HCT116 (cell line): Measurements from ENCODE around the gene TNFRSF21. TPM values are rescaled to one million over a fixed set of nuclear protein-coding genes. Genes with fewer than 3 reads are reported as not detected.

Experiments
- ATAC-seq: fragments of 200-7000 bp; cut with Tn5 transposase; 2 replicates; pipeline ENCODE4 v1.9.1; 2020; ENCODE audit warnings: mild to moderate bottlenecking, moderate library complexity
- BruUV-seq: library from RNA; stranded (reverse); fragments of 400-500 nt; replicated peaks from 2 replicates; lab custom pipeline; 2021; lab: Mats Ljungman, UMichigan
- CTCF ChIA-PET: fragments of 300-600 bp; sonication (Branson Sonifier 250); formaldehyde crosslinking; loops from one replicate; lab custom pipeline; 2021; ENCODE audit warnings: antibody characterized with exemption; lab: Charles Lee
- POLR2A ChIA-PET: fragments of 300-600, 350-600 bp; sonication (Branson Sonifier 250); formaldehyde crosslinking; loops from one replicate; lab custom pipeline; 2021; ENCODE audit warnings: antibody characterized with exemption; lab: Charles Lee
- RAD21 ChIA-PET, 2 experiments: fragments of 300-600 bp; sonication (Branson Sonifier 250); formaldehyde crosslinking; loops; one replicate each; lab custom pipeline; 2023; ENCODE audit warnings: low total read pairs in 2 of 2; ENCODE audit not compliant: uncharacterized antibody in 2 of 2, unreplicated experiment in 2 of 2, low non-redundant PET in 1 of 2; lab: Charles Lee
- DNase-seq: peaks from one replicate; pipeline ENCODE4 v3.0.0-alpha.2; 2010; ENCODE audit warnings: low read depth, low spot score
- H2AFZ ChIP-seq: fragments of 200-600 bp; shearing (Covaris generic), sonication (generic); 2 replicates; pipeline ENCODE4 v1.6.1; 2017; ENCODE audit warnings: low read depth, mixed run types, mixed read lengths, antibody characterized with exemption, low read length; ENCODE audit not compliant: poor library complexity, severe bottlenecking
- H3K27ac ChIP-seq: 2 replicates; pipeline ENCODE4 v1.5.1; 2012; ENCODE audit warnings: low read depth, low read length
- H3K27me3 ChIP-seq: fragments of 200-600 bp; sonication (generic); 2 replicates; pipeline ENCODE4 v1.6.1; 2016; ENCODE audit warnings: mixed run types, low read length, mixed read lengths; ENCODE audit not compliant: insufficient read depth
- H3K36me3 ChIP-seq, 2 experiments: fragments of 200-500 bp in 1 of 2; fragments of 200-600 bp in 1 of 2; sonication (Bioruptor generic) in 1 of 2; sonication (generic) in 1 of 2; 2 replicates each; pipeline versions ENCODE4 v1.5.1 to v1.6.1; 2014 to 2016; ENCODE audit warnings: low read length in 2 of 2, inconsistent platforms in 1 of 2, mixed read lengths in 1 of 2, mixed run types in 1 of 2; ENCODE audit not compliant: insufficient read depth in 2 of 2, control insufficient read depth in 1 of 2
- H3K4me1 ChIP-seq, 2 experiments: fragments of 200-600 bp in 1 of 2; sonication (generic) in 1 of 2; 2 replicates each; pipeline versions ENCODE4 v1.5.1 to v1.6.1; 2012 to 2017; ENCODE audit warnings: low read length in 2 of 2, inconsistent platforms in 1 of 2, mild to moderate bottlenecking in 1 of 2, mixed read lengths in 1 of 2, mixed run types in 1 of 2, moderate library complexity in 1 of 2; ENCODE audit not compliant: insufficient read depth in 2 of 2, control insufficient read depth in 1 of 2
- H3K4me2 ChIP-seq: fragments of 200-600 bp; sonication (generic); 2 replicates; pipeline ENCODE4 v1.6.1; 2017; ENCODE audit warnings: mixed run types, low read length, mixed read lengths
- H3K4me3 ChIP-seq, 2 experiments: fragments of 200-600 bp in 1 of 2; sonication (generic) in 1 of 2; replicated peaks in 1 of 2; 2 replicates each; pipeline ENCODE4 v1.5.1; 2011 to 2016; ENCODE audit warnings: low read length in 2 of 2, control low read depth in 1 of 2, low read depth in 1 of 2, mild to moderate bottlenecking in 1 of 2, mixed read lengths in 1 of 2, mixed run types in 1 of 2
- H3K79me2 ChIP-seq: fragments of 200-600 bp; sonication (generic); 2 replicates; pipeline ENCODE4 v1.6.1; 2017; ENCODE audit warnings: mild to moderate bottlenecking, mixed run types, low read length, moderate library complexity, mixed read lengths; ENCODE audit not compliant: insufficient read depth
- H3K9ac ChIP-seq: fragments of 200-600 bp; sonication (generic); 2 replicates; pipeline ENCODE4 v1.6.1; 2016; ENCODE audit warnings: low read length, mixed read lengths
- H3K9me2 ChIP-seq: fragments of 200-600 bp; sonication (generic), shearing (Covaris generic); 2 replicates; pipeline ENCODE4 v1.6.1; 2017; ENCODE audit warnings: mixed run types, mild to moderate bottlenecking, moderate library complexity; ENCODE audit not compliant: insufficient read depth
- H3K9me3 ChIP-seq, 2 experiments: fragments of 200-500 bp in 1 of 2; fragments of 200-600 bp in 1 of 2; sonication (Bioruptor generic) in 1 of 2; sonication (generic) in 1 of 2; 2 replicates each; pipeline ENCODE4 v1.6.1; 2014 to 2017; ENCODE audit warnings: low read length in 2 of 2, mixed read lengths in 2 of 2, inconsistent platforms in 1 of 2, low read depth in 1 of 2, mild to moderate bottlenecking in 1 of 2, mixed run types in 1 of 2, moderate library complexity in 1 of 2; ENCODE audit not compliant: control insufficient read depth in 1 of 2, insufficient read depth in 1 of 2
- H4K20me1 ChIP-seq: fragments of 200-600 bp; sonication (generic), shearing (Covaris generic); 2 replicates; pipeline ENCODE4 v1.6.1; 2017; ENCODE audit warnings: mixed run types, mild to moderate bottlenecking, moderate library complexity; ENCODE audit not compliant: insufficient read depth
- ATF3 ChIP-seq: IDR thresholded peaks from 2 replicates; pipeline ENCODE4 v1.6.1; 2012
- RAD21 ChIP-seq: IDR thresholded peaks from 2 replicates; pipeline ENCODE4 v1.6.1; 2012; ENCODE audit warnings: low read depth, mild to moderate bottlenecking
- SIN3A ChIP-seq: IDR thresholded peaks from 2 replicates; pipeline ENCODE4 v1.6.1; 2012; ENCODE audit warnings: low read depth
- SP1 ChIP-seq: IDR thresholded peaks from 2 replicates; pipeline ENCODE4 v1.6.1; 2012; ENCODE audit warnings: low read depth
- SRF ChIP-seq: IDR thresholded peaks from 2 replicates; pipeline ENCODE4 v1.6.1; 2012; ENCODE audit warnings: low read depth
- YY1 ChIP-seq: IDR thresholded peaks from 2 replicates; pipeline ENCODE4 v1.6.1; 2011; ENCODE audit warnings: low read length, low read depth, moderate library complexity, mild to moderate bottlenecking; ENCODE audit not compliant: insufficient replicate concordance; ENCODE audit errors: extremely low read depth
- ZNF274 ChIP-seq: fragments of 200-500 bp; sonication (Bioruptor generic); IDR thresholded peaks from 2 replicates; pipeline ENCODE4 v1.6.1; 2014; ENCODE audit warnings: mild to moderate bottlenecking, low read depth, low read length, inconsistent platforms
- intact Hi-C: fragments of 100-400 bp; cut with micrococcal nuclease; formaldehyde crosslinking; loops from 2 replicates; pipeline ENCODE4 v1.10.0; 2022
- total RNA-seq: library from RNA; stranded (reverse); gene quantifications from one replicate; pipeline ENCODE4 v1.2.1, GENCODE V29; 2021; ENCODE audit not compliant: unreplicated experiment
- TF ChIP-seq, protein P1 (sequence below): IDR thresholded peaks from 2 replicates; pipeline ENCODE4 v1.6.1; 2011; ENCODE audit warnings: mild to moderate bottlenecking, low read length, moderate library complexity; ENCODE audit not compliant: insufficient replicate concordance; ENCODE audit errors: extremely low read depth
- TF ChIP-seq, protein P2 (sequence below), 3 experiments: fragments of 200-600 bp in 1 of 3; sonication (generic) in 1 of 3; IDR thresholded peaks in 2 of 3; conservative IDR thresholded peaks in 1 of 3; 2 replicates each; pipeline ENCODE4 v1.5.1; 2012 to 2017; ENCODE audit warnings: low read depth in 2 of 3, low read length in 2 of 3, antibody characterized with exemption in 1 of 3, borderline replicate concordance in 1 of 3, control low read depth in 1 of 3, mild to moderate bottlenecking in 1 of 3, mixed read lengths in 1 of 3, mixed run types in 1 of 3, moderate library complexity in 1 of 3; ENCODE audit not compliant: insufficient read depth in 1 of 3
- TF ChIP-seq, protein P3 (sequence below): IDR thresholded peaks from 2 replicates; pipeline ENCODE4 v1.6.1; 2012

The TNFRSF21 gene
- total RNA-seq, 1 experiment from 2014 or later: 48.3 TPM

DNA sequence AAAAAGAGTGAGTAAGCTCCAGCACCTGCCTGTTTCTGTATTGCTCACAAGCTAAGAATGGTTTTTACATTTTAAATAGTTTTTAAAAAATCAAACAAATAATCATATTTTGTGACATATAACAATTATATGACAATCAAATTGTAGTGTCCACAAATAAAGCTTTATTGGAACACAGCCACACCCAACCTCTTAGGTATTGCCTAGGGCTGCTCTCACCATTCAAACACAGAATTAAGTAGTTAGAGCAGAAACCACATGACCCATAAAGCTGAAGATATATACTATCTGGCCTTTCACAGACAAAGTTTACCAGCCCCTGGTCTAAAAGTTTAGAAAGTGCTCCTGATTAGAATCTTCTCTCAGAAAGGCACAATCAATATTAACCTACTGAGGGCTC lies 11.2 kb downstream of the TNFRSF21 start:
- peaks cover 98% of the 10 kb centered on the region for H3K79me2 ChIP-seq
- no peak overlapping the region for H3K4me3 ChIP-seq
- no peaks in the 10 kb centered on the region for H3K36me3 ChIP-seq
- H3K4me1 ChIP-seq: peaks cover 0 to 4% of the 10 kb centered on the region in 2 experiments; a peak in 1 of 4 replicates
- BruUV-seq: no TSS peak
- intact Hi-C loops: no loop called here
- H4K20me1 ChIP-seq: no peaks in the 10 kb centered on the region
- H2AFZ ChIP-seq: no peak overlapping the region
- CTCF ChIA-PET: no interaction called here
- ATAC-seq (no peak), DNase-seq (no peak)
- H3K9me3 ChIP-seq: no peaks in the 10 kb centered on the region
- H3K27me3 ChIP-seq: no peaks in the 10 kb centered on the region
- no peak overlapping the region for H3K9ac ChIP-seq
- TF ChIP-seq, protein P1, sequence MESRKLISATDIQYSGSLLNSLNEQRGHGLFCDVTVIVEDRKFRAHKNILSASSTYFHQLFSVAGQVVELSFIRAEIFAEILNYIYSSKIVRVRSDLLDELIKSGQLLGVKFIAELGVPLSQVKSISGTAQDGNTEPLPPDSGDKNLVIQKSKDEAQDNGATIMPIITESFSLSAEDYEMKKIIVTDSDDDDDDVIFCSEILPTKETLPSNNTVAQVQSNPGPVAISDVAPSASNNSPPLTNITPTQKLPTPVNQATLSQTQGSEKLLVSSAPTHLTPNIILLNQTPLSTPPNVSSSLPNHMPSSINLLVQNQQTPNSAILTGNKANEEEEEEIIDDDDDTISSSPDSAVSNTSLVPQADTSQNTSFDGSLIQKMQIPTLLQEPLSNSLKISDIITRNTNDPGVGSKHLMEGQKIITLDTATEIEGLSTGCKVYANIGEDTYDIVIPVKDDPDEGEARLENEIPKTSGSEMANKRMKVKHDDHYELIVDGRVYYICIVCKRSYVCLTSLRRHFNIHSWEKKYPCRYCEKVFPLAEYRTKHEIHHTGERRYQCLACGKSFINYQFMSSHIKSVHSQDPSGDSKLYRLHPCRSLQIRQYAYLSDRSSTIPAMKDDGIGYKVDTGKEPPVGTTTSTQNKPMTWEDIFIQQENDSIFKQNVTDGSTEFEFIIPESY: no peak
- TF ChIP-seq SIN3A (no peak), ATF3 (no peak), RAD21 (no peak), SP1 (no peak), SRF (no peak), ZNF274 (no peak), YY1 (no peak)
- TF ChIP-seq, protein P2, sequence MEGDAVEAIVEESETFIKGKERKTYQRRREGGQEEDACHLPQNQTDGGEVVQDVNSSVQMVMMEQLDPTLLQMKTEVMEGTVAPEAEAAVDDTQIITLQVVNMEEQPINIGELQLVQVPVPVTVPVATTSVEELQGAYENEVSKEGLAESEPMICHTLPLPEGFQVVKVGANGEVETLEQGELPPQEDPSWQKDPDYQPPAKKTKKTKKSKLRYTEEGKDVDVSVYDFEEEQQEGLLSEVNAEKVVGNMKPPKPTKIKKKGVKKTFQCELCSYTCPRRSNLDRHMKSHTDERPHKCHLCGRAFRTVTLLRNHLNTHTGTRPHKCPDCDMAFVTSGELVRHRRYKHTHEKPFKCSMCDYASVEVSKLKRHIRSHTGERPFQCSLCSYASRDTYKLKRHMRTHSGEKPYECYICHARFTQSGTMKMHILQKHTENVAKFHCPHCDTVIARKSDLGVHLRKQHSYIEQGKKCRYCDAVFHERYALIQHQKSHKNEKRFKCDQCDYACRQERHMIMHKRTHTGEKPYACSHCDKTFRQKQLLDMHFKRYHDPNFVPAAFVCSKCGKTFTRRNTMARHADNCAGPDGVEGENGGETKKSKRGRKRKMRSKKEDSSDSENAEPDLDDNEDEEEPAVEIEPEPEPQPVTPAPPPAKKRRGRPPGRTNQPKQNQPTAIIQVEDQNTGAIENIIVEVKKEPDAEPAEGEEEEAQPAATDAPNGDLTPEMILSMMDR (IDR thresholded peaks at IDR 0.05 in 2 of 3, conservative IDR thresholded peaks at IDR 0.05 in 1 of 3; ENCODE audit: borderline replicate concordance in 1 of 3, insufficient read depth in 1 of 3, low read depth in 2 of 3, low read length in 2 of 3): no peak
- TF ChIP-seq, protein P3, sequence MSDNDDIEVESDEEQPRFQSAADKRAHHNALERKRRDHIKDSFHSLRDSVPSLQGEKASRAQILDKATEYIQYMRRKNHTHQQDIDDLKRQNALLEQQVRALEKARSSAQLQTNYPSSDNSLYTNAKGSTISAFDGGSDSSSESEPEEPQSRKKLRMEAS: no peak
- RAD21 ChIA-PET: no interaction called here
- H3K4me2 ChIP-seq: no peak overlapping the region
- POLR2A ChIA-PET: no interaction called here
- no peak overlapping the region for H3K27ac ChIP-seq
- H3K9me2 ChIP-seq: no peaks in the 10 kb centered on the region
